ENCODE data around the gene ZSWIM5. TPM values are rescaled to one million over a fixed set of nuclear protein-coding genes. Genes with fewer than 3 reads are reported as not detected.
"Not testable (repeated sequence)": the region's sequence is repeated elsewhere in the genome, so short reads cannot be mapped to it uniquely, and the experiment has no call there.

The ZSWIM5 gene
- total RNA-seq, 4 donors from 2014 or later, result 2.1 to 3.7 (median 2.5) TPM

GRCh38 chr1:44988531-44989156 lies 217.8 kb downstream of the ZSWIM5 start:
- TF ChIP-seq, protein P1, sequence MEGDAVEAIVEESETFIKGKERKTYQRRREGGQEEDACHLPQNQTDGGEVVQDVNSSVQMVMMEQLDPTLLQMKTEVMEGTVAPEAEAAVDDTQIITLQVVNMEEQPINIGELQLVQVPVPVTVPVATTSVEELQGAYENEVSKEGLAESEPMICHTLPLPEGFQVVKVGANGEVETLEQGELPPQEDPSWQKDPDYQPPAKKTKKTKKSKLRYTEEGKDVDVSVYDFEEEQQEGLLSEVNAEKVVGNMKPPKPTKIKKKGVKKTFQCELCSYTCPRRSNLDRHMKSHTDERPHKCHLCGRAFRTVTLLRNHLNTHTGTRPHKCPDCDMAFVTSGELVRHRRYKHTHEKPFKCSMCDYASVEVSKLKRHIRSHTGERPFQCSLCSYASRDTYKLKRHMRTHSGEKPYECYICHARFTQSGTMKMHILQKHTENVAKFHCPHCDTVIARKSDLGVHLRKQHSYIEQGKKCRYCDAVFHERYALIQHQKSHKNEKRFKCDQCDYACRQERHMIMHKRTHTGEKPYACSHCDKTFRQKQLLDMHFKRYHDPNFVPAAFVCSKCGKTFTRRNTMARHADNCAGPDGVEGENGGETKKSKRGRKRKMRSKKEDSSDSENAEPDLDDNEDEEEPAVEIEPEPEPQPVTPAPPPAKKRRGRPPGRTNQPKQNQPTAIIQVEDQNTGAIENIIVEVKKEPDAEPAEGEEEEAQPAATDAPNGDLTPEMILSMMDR (IDR thresholded peaks at IDR 0.05), result no peak
- TF ChIP-seq POLR2A (IDR thresholded peaks at IDR 0.05) (no peak), EP300 (IDR thresholded peaks at IDR 0.05) (no peak)
- no peak for DNase-seq (ENCODE audit: low spot score in 2 of 2)

DNA sequence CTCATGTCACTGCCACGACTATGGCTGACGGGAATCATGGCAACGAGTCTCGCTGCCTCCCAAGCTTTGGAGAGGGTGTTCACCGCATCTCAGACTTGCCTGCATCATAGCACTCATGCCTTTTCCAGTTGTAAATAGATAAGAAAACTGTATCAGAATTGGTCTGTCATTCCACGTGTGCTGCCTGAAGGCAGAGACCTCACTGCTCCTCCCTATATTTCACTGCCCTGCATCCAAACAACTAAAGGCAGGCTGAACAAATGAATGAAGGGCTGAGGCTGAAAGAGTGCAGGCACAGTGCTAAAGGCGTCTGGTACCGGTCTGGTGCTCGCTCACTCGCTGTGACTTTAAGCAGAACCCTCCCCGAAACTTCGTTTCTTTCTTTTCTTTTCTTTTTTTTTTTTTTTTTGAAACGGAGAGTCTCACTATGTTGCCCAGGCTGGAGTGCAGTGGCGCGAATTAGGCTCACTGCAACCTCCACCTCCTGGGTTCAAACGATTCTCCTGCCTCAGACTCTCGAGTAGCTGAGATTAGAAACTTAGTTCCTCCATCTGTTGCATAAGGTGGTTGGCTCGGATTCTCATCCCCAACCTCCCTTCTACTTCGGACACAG lies 220.6 kb downstream of the ZSWIM5 start:
- WGBS, 2 donors, result 8% methylated on average over 19 of the region's 19 CpGs
- no peaks in the 10 kb centered on the region for H3K27me3 ChIP-seq
- TF ChIP-seq EP300 (IDR thresholded peaks at IDR 0.05) (no peak), POLR2A (IDR thresholded peaks at IDR 0.05) (no peak)
- TF ChIP-seq, protein P1 (IDR thresholded peaks at IDR 0.05), result no peak
- peaks cover 0 to 8% (median 0%) of the 10 kb centered on the region in 3 donors for H3K36me3 ChIP-seq
- DNase-seq (ENCODE audit: low spot score in 2 of 2), result no peak
- no peaks in the 10 kb centered on the region for H3K9me3 ChIP-seq
- H3K4me3 ChIP-seq, result peak overlapping the region; percentile 55 to 87 (median 78)
- peak overlapping the region in 3 of 4 donors; percentile 56 to 75 (median 67) for H3K27ac ChIP-seq
- H3K4me1 ChIP-seq, result peaks cover 0 to 31% (median 11%) of the 10 kb centered on the region in 4 donors

More at GRCh38 chr1:44988531-44989156, 217.8 kb downstream of the ZSWIM5 start:
- H3K9me3 ChIP-seq, result no peaks in the 10 kb centered on the region
- WGBS, 2 donors, result 90 to 93% methylated on average over 24 of the region's 24 CpGs
- H3K4me3 ChIP-seq, result no peak overlapping the region
- no peak overlapping the region for H3K27ac ChIP-seq
- H3K4me1 ChIP-seq, result peaks cover 0 to 24% (median 11%) of the 10 kb centered on the region in 4 donors
- H3K36me3 ChIP-seq, result no peaks in the 10 kb centered on the region
- no peaks in the 10 kb centered on the region for H3K27me3 ChIP-seq

DNA sequence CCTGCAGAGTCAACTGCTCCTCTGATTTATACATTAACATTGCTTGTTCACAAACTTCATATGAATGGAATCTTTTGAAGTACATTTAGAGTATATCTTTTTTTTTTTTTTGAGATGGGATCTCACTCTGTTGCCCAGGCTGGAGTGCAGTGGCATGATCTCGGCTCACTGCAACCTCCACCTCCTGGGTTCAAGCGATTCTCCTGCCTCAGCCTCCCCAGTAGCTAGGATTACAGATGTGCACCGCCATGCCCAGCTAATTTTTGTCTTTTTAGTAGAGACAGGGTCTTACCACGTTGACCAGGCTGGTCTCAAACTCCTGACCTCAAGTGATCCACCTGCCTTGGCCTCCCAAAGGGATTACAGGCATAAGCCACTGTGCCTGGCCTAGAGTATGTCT lies 229.0 kb downstream of the ZSWIM5 start:
- not testable (repeated sequence) for H3K4me3 ChIP-seq; H3K4me1 ChIP-seq; H3K27ac ChIP-seq; H3K9me3 ChIP-seq; H3K27me3 ChIP-seq; DNase-seq (ENCODE audit: low spot score in 2 of 2)
- H3K36me3 ChIP-seq, result peaks cover 0 to 88% (median 6%) of the 10 kb centered on the region in 3 donors
- 95 to 97% methylated on average over 4 of the region's 4 CpGs for WGBS, 2 donors

DNA sequence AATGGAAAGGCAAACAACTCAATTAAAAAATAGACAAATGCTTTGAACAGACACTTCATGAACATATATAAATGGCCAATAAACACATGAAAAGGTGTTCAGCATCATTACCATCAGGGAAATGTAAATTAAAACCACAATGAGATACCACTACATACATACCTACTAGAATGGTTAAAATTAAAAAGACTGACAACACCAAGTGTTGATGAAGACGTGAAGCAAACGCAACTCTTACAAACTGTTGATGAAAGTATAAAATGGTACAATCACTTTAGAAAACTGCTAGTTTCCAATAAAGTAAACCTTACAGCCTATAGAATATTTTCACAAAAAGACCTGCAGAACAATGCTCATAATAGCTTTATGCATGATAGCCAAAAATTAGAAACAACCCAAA lies 230.2 kb downstream of the ZSWIM5 start:
- no peaks in the 10 kb centered on the region for H3K27me3 ChIP-seq
- TF ChIP-seq EP300 (IDR thresholded peaks at IDR 0.05), result no peak
- TF ChIP-seq POLR2A (IDR thresholded peaks at IDR 0.05), result no peak
- TF ChIP-seq, protein P1 (IDR thresholded peaks at IDR 0.05), result no peak
- H3K4me3 ChIP-seq, result no peak overlapping the region
- no peak for DNase-seq (ENCODE audit: low spot score in 2 of 2)
- H3K9me3 ChIP-seq, result no peaks in the 10 kb centered on the region
- no peak overlapping the region for H3K27ac ChIP-seq
- H3K4me1 ChIP-seq, result no peaks in the 10 kb centered on the region
- peaks cover 0 to 88% (median 6%) of the 10 kb centered on the region in 3 donors for H3K36me3 ChIP-seq
- WGBS, 2 donors, result 97 to 99% methylated on average over 2 of the region's 2 CpGs

GRCh38 chr1:44973645-44974044 lies 232.8 kb downstream of the ZSWIM5 start:
- Histone ChIP-seq H3K36me3 (peaks cover 0 to 62% (median 6%) of the 10 kb centered on the region in 3 donors), H3K4me1 (no peaks in the 10 kb centered on the region), H3K27ac (no peak overlapping the region), H3K4me3 (no peak overlapping the region), H3K27me3 (no peaks in the 10 kb centered on the region), H3K9me3 (no peaks in the 10 kb centered on the region)
- WGBS, 2 donors, result 81 to 90% methylated on average over 1 of the region's 1 CpG
- no peak for TF ChIP-seq EP300 (IDR thresholded peaks at IDR 0.05)
- TF ChIP-seq, protein P1 (IDR thresholded peaks at IDR 0.05), result no peak
- no peak for TF ChIP-seq POLR2A (IDR thresholded peaks at IDR 0.05)
- no peak for DNase-seq (ENCODE audit: low spot score in 2 of 2)

All from tibial nerve (tissue), 4 donors.